PC-3 (cell line): ENCODE results near the gene CNTNAP2. TPM values are rescaled to one million over a fixed set of nuclear protein-coding genes. Genes with fewer than 3 reads are reported as not detected.

ENCODE experiments used
- ATAC-seq: fragments of 200-7000 bp; cut with Tn5 transposase; 2 replicates; pipeline ENCODE4 v1.9.1; 2020; ENCODE audit warnings: mild to moderate bottlenecking, moderate library complexity
- BruUV-seq: library from RNA; stranded (reverse); fragments of 400-500 nt; replicated peaks from 2 replicates; lab custom pipeline; 2021; lab: Mats Ljungman, UMichigan
- CTCF ChIA-PET: fragments of 300-600 bp; sonication (Branson Sonifier 250); formaldehyde crosslinking; loops from one replicate; lab custom pipeline; 2022; ENCODE audit warnings: antibody characterized with exemption; lab: Charles Lee
- POLR2A ChIA-PET: fragments of 300-600 bp; sonication (Branson Sonifier 250); formaldehyde crosslinking; loops from one replicate; lab custom pipeline; 2022; ENCODE audit warnings: antibody characterized with exemption; ENCODE audit not compliant: unreplicated experiment; lab: Charles Lee
- DNase-seq: peaks from one replicate; pipeline ENCODE4 v3.0.0-alpha.2; 2015
- H2AFZ ChIP-seq: fragments of 300-600 bp; sonication (generic); 2 replicates; pipeline ENCODE4 v1.6.0; 2016; ENCODE audit warnings: antibody characterized with exemption, low read length
- H3F3A ChIP-seq: fragments of 300-600 bp; sonication (generic); one replicate; pipeline ENCODE4 v1.6.0; 2017; ENCODE audit warnings: antibody characterized with exemption, low read length, control low read depth, mild to moderate bottlenecking; ENCODE audit not compliant: unreplicated experiment
- H3K27ac ChIP-seq: fragments of 300-600 bp; sonication (generic); 2 replicates; pipeline ENCODE4 v1.5.1; 2016; ENCODE audit warnings: mild to moderate bottlenecking, low read length
- H3K27me3 ChIP-seq: fragments of 300-600 bp; sonication (generic); 2 replicates; pipeline ENCODE4 v1.6.1; 2016; ENCODE audit warnings: low read length, mixed read lengths
- H3K36me3 ChIP-seq: fragments of 300-600 bp; sonication (generic); 2 replicates; pipeline ENCODE4 v1.6.1; 2016; ENCODE audit warnings: low read depth, mixed run types, low read length, mixed read lengths
- H3K4me1 ChIP-seq: fragments of 300-600 bp; sonication (generic); 2 replicates; pipeline ENCODE4 v1.5.1; 2016; ENCODE audit warnings: low read length; ENCODE audit not compliant: insufficient read depth
- H3K4me2 ChIP-seq: fragments of 300-600 bp; sonication (generic); 2 replicates; pipeline ENCODE4 v1.6.0; 2016; ENCODE audit warnings: low read length
- H3K4me3 ChIP-seq: fragments of 300-600 bp; sonication (generic); 2 replicates; pipeline ENCODE4 v1.5.1; 2016; ENCODE audit warnings: mild to moderate bottlenecking, low read length, mixed read lengths
- H3K79me2 ChIP-seq: fragments of 300-600 bp; sonication (generic); 2 replicates; pipeline ENCODE4 v1.6.1; 2017; ENCODE audit warnings: low read length, mixed read lengths
- H3K9ac ChIP-seq: fragments of 300-600 bp; sonication (generic); 2 replicates; pipeline ENCODE4 v1.6.0; 2016; ENCODE audit warnings: mild to moderate bottlenecking, low read length
- H3K9me2 ChIP-seq: fragments of 300-600 bp; sonication (generic); replicated peaks from 2 replicates; pipeline ENCODE4 v1.6.1; 2016; ENCODE audit warnings: mixed run types, low read length, mixed read lengths
- H3K9me3 ChIP-seq: fragments of 300-600 bp; sonication (generic); 2 replicates; pipeline ENCODE4 v1.6.1; 2016; ENCODE audit warnings: low read length, mixed read lengths
- H4K20me1 ChIP-seq: fragments of 300-600 bp; sonication (generic); 2 replicates; pipeline ENCODE4 v1.6.1; 2016; ENCODE audit warnings: low read length, mixed read lengths
- EZH2 ChIP-seq: fragments of 300-600 bp; sonication (generic); IDR thresholded peaks from one replicate; pipeline ENCODE4 v1.6.1; 2017; ENCODE audit warnings: antibody characterized with exemption, mild to moderate bottlenecking, low read length; ENCODE audit not compliant: unreplicated experiment
- EZH2phosphoT487 ChIP-seq: fragments of 300-600 bp; sonication (generic); IDR thresholded peaks from 2 replicates; pipeline ENCODE4 v1.6.1; 2018; ENCODE audit warnings: mild to moderate bottlenecking, antibody characterized with exemption, low read length, borderline replicate concordance
- intact Hi-C: fragments of 100-400 bp; cut with micrococcal nuclease; formaldehyde crosslinking; loops from 2 replicates; pipeline ENCODE4 v1.9.0; 2023
- total RNA-seq: library from RNA; depleted of rRNA; stranded (reverse); fragments of >200 nt; gene quantifications from 2 replicates; pipeline ENCODE4 v1.2.3, GENCODE V29; 2014
- TF ChIP-seq, protein P1 (sequence below): fragments of 300-600 bp; sonication (generic); conservative IDR thresholded peaks from 2 replicates; pipeline ENCODE4 v1.5.1; 2017; ENCODE audit warnings: antibody characterized with exemption, low read depth, mild to moderate bottlenecking, low read length

Gene CNTNAP2
- total RNA-seq, 1 experiment from 2014 or later = 1.5 TPM

DNA sequence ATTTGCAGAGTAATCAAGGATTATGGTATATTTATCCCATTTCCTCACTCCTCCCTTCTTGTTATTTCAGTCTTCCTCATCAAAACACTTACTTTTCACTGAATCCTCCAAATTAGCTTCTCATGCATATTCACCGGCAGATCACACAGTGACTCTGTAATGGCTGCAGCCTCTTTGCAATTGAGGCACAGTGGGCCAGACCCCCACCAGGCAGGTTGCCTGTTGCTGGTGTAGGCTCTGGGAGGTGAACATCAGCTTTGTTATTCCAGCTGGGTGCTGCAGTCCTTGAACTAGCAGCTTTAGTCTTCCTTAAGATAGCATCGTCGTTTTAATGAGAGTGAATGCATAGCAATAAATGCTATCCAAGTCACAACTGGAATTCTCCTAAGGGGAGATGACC lies 449.3 kb downstream of the CNTNAP2 start:
- intact Hi-C loops = no loop called here
- Histone ChIP-seq H3K4me2 (no peak overlapping the region), H3K36me3 (no peaks in the 10 kb centered on the region), H3K79me2 (no peaks in the 10 kb centered on the region), H3K4me1 (no peaks in the 10 kb centered on the region), H3K9me2 (no peaks in the 10 kb centered on the region), H3K27ac (no peak overlapping the region), H3K27me3 (no peaks in the 10 kb centered on the region), H2AFZ (no peak overlapping the region), H4K20me1 (no peaks in the 10 kb centered on the region), H3F3A (no peaks in the 10 kb centered on the region), H3K9me3 (no peaks in the 10 kb centered on the region), H3K4me3 (no peak overlapping the region), H3K9ac (no peak overlapping the region)
- DNase-seq (no peak), ATAC-seq (no peak)
- TF ChIP-seq, protein P1, sequence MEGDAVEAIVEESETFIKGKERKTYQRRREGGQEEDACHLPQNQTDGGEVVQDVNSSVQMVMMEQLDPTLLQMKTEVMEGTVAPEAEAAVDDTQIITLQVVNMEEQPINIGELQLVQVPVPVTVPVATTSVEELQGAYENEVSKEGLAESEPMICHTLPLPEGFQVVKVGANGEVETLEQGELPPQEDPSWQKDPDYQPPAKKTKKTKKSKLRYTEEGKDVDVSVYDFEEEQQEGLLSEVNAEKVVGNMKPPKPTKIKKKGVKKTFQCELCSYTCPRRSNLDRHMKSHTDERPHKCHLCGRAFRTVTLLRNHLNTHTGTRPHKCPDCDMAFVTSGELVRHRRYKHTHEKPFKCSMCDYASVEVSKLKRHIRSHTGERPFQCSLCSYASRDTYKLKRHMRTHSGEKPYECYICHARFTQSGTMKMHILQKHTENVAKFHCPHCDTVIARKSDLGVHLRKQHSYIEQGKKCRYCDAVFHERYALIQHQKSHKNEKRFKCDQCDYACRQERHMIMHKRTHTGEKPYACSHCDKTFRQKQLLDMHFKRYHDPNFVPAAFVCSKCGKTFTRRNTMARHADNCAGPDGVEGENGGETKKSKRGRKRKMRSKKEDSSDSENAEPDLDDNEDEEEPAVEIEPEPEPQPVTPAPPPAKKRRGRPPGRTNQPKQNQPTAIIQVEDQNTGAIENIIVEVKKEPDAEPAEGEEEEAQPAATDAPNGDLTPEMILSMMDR = no peak
- TF ChIP-seq EZH2phosphoT487 (no peak), EZH2 (no peak)
- CTCF ChIA-PET = no interaction called here
- POLR2A ChIA-PET = no interaction called here
- no TSS peak for BruUV-seq

- Histone ChIP-seq H3K27me3 (no peaks in the 10 kb centered on the region), H3K9me3 (no peaks in the 10 kb centered on the region), H3F3A (no peaks in the 10 kb centered on the region), H3K4me2 (no peak overlapping the region), H4K20me1 (no peaks in the 10 kb centered on the region), H3K9ac (no peak overlapping the region), H3K27ac (no peak overlapping the region), H2AFZ (no peak overlapping the region), H3K9me2 (no peaks in the 10 kb centered on the region), H3K79me2 (no peaks in the 10 kb centered on the region), H3K36me3 (no peaks in the 10 kb centered on the region), H3K4me1 (no peaks in the 10 kb centered on the region), H3K4me3 (no peak overlapping the region)
- ATAC-seq (no peak), DNase-seq (no peak)
- ChIA-PET CTCF (no interaction called here), POLR2A (no interaction called here)
- intact Hi-C loops = no loop called here
- no TSS peak for BruUV-seq
- TF ChIP-seq EZH2 = no peak
- no peak for TF ChIP-seq EZH2phosphoT487
- TF ChIP-seq, protein P1 = no peak
Measured at GRCh38 chr7:146575903-146576302, 459.3 kb downstream of the CNTNAP2 start.

DNA sequence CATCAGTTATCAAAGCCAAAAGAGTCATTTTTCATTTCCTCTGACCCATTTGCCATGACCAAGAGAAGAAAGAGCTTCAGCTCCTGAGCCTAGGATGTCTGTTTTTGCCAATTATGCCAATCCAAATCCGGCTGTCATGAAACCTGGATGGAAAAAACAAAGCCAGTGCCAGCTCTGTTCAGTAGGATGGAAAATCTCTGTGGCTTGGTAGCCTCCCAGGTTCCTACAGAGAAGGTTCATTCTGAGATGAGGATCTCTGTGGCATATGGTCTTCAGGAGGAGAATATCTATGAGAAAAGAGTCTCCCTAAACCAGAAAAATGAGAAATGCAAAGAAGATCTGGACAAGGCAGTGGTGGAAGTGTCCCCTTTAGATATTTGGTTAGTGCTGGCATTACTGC lies 475.4 kb downstream of the CNTNAP2 start:
- ChIA-PET CTCF (no interaction called here), POLR2A (no interaction called here)
- no peak overlapping the region for H2AFZ ChIP-seq
- intact Hi-C loops = no loop called here
- no peaks in the 10 kb centered on the region for H3K4me1 ChIP-seq
- H3K36me3 ChIP-seq = no peaks in the 10 kb centered on the region
- DNase-seq (no peak), ATAC-seq (no peak)
- H3K9me2 ChIP-seq = no peaks in the 10 kb centered on the region
- no peak overlapping the region for H3K4me2 ChIP-seq
- H3K27me3 ChIP-seq = no peaks in the 10 kb centered on the region
- H3K9ac ChIP-seq = no peak overlapping the region
- H3K9me3 ChIP-seq = no peaks in the 10 kb centered on the region
- H3K79me2 ChIP-seq = no peaks in the 10 kb centered on the region
- no TSS peak for BruUV-seq
- TF ChIP-seq, protein P1 = no peak
- TF ChIP-seq EZH2 (no peak), EZH2phosphoT487 (no peak)
- no peak overlapping the region for H3K4me3 ChIP-seq
- no peak overlapping the region for H3K27ac ChIP-seq
- no peaks in the 10 kb centered on the region for H3F3A ChIP-seq
- H4K20me1 ChIP-seq = no peaks in the 10 kb centered on the region
